Measurements from ENCODE around the gene PI16. TPM values are rescaled to one million over a fixed set of nuclear protein-coding genes. Genes with fewer than 3 reads are reported as not detected.

PI16 gene
- total RNA-seq, 1 donor from 2014 or later: not detected

DNA sequence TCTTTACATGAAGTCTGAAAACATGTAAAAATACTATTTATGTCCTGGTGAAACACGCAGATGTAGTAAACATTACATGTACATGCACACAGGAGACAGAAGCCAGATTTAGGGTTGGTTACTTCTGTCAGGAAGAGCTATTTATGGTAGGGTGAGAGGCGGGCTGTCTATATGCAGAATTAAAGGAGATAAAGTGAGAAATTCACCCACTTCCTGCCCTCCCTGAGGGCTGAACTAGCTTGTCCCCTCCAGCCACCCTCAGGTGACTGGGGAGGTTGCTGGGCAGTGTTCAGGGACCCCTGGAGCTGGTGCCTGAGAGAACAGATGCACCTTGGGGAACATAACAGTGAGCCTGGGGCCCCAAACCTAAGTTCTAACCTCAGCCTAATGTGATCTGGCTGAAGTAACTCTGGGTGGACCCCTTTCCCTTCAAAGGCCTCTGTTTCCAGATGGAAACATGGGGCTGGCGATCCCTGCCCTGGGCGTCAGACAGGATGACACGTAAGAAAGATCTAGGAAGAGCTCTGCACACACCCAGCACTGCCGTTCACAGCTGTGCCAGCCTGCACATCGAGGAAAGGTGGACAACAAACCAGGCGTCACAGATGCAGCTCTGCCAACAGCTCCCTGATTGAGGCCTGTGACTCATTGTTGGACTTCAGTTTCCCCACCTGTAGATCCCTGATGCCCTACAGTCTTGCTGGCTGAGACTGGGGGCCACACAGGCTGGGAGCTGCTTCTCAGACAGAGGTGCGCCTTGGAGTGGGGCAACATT is 1.3 kb downstream of the PI16 start:
- Mint-ChIP-seq H3K9me3 (ENCODE audit: unreplicated experiment) (peaks cover 5% of the 10 kb centered on the region), H3K4me1 (ENCODE audit: unreplicated experiment) (peaks cover 9% of the 10 kb centered on the region), H3K27me3 (ENCODE audit: unreplicated experiment) (no peaks in the 10 kb centered on the region), H3K27ac (ENCODE audit: unreplicated experiment) (no peak overlapping the region), H3K4me3 (ENCODE audit: unreplicated experiment) (no peak overlapping the region), H3K36me3 (ENCODE audit: unreplicated experiment) (no peaks in the 10 kb centered on the region)
- TF ChIP-seq, protein P1, sequence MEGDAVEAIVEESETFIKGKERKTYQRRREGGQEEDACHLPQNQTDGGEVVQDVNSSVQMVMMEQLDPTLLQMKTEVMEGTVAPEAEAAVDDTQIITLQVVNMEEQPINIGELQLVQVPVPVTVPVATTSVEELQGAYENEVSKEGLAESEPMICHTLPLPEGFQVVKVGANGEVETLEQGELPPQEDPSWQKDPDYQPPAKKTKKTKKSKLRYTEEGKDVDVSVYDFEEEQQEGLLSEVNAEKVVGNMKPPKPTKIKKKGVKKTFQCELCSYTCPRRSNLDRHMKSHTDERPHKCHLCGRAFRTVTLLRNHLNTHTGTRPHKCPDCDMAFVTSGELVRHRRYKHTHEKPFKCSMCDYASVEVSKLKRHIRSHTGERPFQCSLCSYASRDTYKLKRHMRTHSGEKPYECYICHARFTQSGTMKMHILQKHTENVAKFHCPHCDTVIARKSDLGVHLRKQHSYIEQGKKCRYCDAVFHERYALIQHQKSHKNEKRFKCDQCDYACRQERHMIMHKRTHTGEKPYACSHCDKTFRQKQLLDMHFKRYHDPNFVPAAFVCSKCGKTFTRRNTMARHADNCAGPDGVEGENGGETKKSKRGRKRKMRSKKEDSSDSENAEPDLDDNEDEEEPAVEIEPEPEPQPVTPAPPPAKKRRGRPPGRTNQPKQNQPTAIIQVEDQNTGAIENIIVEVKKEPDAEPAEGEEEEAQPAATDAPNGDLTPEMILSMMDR (IDR thresholded peaks at IDR 0.05): no peak
- no peak for DNase-seq (ENCODE audit: extremely low spot score, unreplicated experiment)

GRCh38 chr6:36956446-36956820 is 1.9 kb downstream of the PI16 start:
- Mint-ChIP-seq H3K27ac (ENCODE audit: unreplicated experiment) (no peak overlapping the region), H3K36me3 (ENCODE audit: unreplicated experiment) (no peaks in the 10 kb centered on the region), H3K27me3 (ENCODE audit: unreplicated experiment) (no peaks in the 10 kb centered on the region), H3K4me1 (ENCODE audit: unreplicated experiment) (peaks cover 12% of the 10 kb centered on the region), H3K4me3 (ENCODE audit: unreplicated experiment) (no peak overlapping the region), H3K9me3 (ENCODE audit: unreplicated experiment) (peaks cover 5% of the 10 kb centered on the region)
- TF ChIP-seq, protein P1 (IDR thresholded peaks at IDR 0.05): no peak
- DNase-seq (ENCODE audit: extremely low spot score, unreplicated experiment): no peak

- no peak overlapping the region for H3K4me3 Mint-ChIP-seq (ENCODE audit: unreplicated experiment)
- DNase-seq (ENCODE audit: extremely low spot score, unreplicated experiment): no peak
Measured at GRCh38 chr6:36957773-36958271, 3.3 kb downstream of the PI16 start.

DNA sequence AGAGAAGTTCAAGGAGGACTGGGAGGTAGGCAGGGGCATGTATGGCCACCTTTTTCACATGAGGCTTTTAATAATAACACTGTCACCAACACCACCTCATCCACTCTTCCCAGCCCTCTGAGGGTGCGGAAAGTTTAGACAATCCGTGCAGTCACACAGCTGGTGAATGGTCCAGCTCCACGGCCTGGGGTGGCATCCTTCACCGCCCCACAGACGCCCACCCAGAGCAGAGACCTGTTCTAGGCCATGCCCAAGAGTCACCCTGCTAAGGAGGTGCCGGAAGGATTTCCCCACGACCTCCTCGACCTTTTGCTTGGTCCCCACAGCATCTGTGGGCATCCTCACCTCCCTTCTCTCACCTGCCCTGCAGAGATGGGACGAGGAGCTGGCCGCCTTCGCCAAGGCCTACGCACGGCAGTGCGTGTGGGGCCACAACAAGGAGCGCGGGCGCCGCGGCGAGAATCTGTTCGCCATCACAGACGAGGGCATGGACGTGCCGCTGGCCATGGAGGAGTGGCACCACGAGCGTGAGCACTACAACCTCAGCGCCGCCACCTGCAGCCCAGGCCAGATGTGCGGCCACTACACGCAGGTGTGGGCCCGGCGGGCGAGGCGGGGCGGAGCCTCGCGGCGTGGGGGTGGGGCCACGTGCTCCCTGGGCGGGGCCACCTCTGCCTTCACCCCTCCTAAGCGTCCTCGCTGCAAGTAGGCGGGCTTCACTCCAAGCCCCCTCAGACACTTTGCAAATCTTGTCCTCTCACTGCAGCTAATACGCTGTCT is 4.4 kb downstream of the PI16 start:
- Mint-ChIP-seq H3K27me3 (ENCODE audit: unreplicated experiment) (no peaks in the 10 kb centered on the region), H3K4me3 (ENCODE audit: unreplicated experiment) (no peak overlapping the region), H3K27ac (ENCODE audit: unreplicated experiment) (no peak overlapping the region), H3K4me1 (ENCODE audit: unreplicated experiment) (peaks cover 13% of the 10 kb centered on the region), H3K36me3 (ENCODE audit: unreplicated experiment) (no peaks in the 10 kb centered on the region), H3K9me3 (ENCODE audit: unreplicated experiment) (no peaks in the 10 kb centered on the region)
- TF ChIP-seq, protein P1 (IDR thresholded peaks at IDR 0.05): no peak
- DNase-seq (ENCODE audit: extremely low spot score, unreplicated experiment): no peak

More at GRCh38 chr6:36957773-36958271, 3.3 kb downstream of the PI16 start:
- H3K4me1 Mint-ChIP-seq (ENCODE audit: unreplicated experiment): peaks cover 12% of the 10 kb centered on the region
- TF ChIP-seq, protein P1 (IDR thresholded peaks at IDR 0.05): no peak
- H3K27ac Mint-ChIP-seq (ENCODE audit: unreplicated experiment): no peak overlapping the region
- H3K36me3 Mint-ChIP-seq (ENCODE audit: unreplicated experiment): no peaks in the 10 kb centered on the region
- no peaks in the 10 kb centered on the region for H3K9me3 Mint-ChIP-seq (ENCODE audit: unreplicated experiment)
- no peaks in the 10 kb centered on the region for H3K27me3 Mint-ChIP-seq (ENCODE audit: unreplicated experiment)

Measured in osteocyte (in vitro differentiated cells).